ENCODE measurements around the gene VEZF1.

Gene VEZF1

DNA sequence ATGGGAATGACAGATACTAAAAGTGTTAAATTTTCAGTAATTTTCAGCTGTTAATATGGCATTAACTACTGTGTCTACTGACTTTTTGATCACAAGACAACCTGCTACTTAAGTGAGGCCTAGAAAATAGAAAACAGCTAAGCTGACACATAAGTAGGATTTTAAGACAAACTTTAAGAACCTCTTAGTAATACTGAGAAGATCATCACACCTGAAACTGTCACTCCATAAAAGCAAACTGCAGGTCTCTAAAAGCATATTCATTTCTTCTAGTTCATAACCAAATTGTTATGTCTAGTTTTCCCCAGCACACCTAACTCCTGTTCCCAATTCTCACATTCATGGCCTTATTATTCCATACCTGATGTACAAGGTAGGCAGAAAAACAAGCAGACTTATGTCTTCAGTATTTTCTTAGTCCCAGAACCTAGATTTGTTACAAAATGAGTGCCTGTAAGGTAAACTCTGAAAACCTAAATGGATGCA lies 11.0 kb upstream of the VEZF1 start:
- DNase-seq (ENCODE audit: low spot score) = no peak

- DNase-seq (ENCODE audit: low spot score) = no peak
These were observed 9.2 kb upstream of the VEZF1 start for GRCh38 chr17:57997085-57997809.

- peak; percentile 88 for DNase-seq (ENCODE audit: low spot score)
These were observed 7.3 kb upstream of the VEZF1 start for GRCh38 chr17:57995076-57995956.

- DNase-seq (ENCODE audit: low spot score) = no peak
These were observed 6.4 kb upstream of the VEZF1 start for GRCh38 chr17:57994436-57994835.

GRCh38 chr17:57993471-57994365 lies 5.7 kb upstream of the VEZF1 start:
- DNase-seq (ENCODE audit: low spot score) = no peak

DNA sequence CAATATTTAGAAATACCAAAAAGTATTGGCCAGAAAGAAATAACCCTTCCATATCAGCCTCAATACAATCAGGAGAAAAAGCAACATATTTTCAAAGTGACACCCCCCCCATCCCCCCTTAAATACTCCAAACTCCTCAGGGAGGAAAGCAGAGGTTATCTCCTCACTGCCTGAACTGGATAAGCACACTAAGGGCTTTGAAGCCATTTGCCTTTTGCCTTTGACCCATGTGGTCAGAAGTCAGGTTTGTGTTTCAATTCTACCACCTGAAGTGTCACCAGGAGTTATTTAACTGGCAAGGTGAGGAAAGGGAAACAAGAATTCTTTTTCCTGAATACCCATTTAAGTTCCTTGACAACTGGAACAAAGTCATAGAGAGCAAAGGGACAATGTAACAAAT lies 3.5 kb upstream of the VEZF1 start:
- no peak for DNase-seq (ENCODE audit: low spot score)

DNA sequence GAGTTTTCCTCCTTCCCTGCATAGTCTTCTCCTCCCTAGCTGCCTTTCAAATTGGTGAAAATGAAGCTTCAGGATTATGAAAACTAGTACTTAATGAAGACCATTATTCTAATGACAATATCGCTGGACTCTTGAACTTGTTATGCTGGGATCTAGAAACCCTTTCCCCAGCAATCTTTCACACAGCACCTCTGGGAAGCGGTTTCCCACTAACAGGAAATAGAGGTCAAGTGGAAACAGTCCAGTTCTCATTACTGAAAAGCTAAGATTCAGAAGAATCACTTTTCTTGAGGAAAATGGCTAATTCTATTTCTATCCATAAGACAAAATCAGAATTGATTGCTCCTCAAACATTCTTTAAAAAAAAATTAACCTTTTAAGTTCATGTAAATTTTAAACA lies 2.0 kb upstream of the VEZF1 start:
- no peak for DNase-seq (ENCODE audit: low spot score)

- peak; percentile 75 for DNase-seq (ENCODE audit: low spot score)
These were observed 522 bp upstream of the VEZF1 start for GRCh38 chr17:57988301-57989250.

GRCh38 chr17:57986841-57987580 lies 1.0 kb downstream of the VEZF1 start:
- DNase-seq (ENCODE audit: low spot score) = peak; percentile 40

- no peak for DNase-seq (ENCODE audit: low spot score)
These were observed 2.4 kb downstream of the VEZF1 start for GRCh38 chr17:57985675-57985974.

DNA sequence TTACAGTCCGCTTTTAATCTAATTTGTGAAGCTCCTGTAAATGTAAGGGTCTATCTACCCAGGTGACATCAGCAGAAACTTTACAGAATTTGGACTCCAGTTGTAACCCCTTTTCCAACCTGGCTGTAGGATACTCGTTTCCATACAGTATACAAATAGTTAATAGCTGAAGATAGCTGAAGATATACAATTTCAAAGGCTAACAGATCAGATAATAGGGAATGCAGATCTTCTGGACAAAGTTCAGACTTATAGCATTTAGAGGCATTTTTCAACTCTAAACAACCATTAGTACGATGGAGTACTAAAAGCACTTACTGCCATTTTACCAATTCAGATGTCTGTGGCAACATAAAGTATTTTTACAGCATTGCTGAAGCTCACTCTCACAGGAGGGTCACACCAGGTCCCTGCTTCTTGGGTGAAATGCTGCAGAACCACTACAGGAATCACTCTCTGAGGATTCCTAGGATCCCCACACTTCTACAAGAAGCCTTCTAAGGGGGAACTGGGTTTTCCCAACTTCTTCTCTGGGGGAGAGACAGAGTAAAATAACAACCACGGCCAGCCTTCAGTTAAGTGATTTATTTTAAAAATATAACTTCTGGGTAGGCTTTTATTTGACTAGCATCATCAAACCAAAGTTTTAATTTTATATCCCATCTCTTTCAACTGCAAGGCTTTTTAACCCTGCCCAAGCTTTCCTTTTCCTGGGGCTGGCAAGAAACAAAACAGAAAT lies 2.9 kb downstream of the VEZF1 start:
- DNase-seq (ENCODE audit: low spot score) = no peak

DNA sequence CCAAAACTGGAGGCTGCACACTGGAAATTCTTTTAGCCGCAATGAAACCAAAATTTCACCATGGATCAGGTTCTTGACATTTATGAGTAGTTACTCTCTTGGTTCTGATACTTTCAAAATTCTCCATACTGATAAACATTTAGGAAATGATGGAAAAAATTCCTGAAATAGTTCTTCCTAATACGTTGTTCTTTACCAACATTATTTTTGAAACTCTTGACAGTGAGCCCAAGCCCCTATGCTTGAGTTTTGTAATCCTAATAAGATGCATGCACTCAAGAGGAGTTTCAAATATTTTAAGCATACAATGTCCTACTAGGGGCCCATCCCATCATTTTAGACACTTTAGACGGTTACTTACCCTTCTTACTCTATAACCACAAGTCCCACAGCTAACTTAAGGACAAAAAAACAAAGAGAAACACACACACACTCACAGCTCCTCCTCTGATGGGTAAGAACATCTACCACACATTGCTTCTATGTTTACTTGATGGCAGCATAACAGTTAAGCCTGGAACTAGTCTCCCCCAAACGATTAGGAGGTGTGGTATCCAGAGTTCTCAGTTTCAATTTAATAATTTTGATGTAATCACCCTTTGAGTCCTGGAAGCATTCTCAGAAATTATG lies 3.7 kb downstream of the VEZF1 start:
- DNase-seq (ENCODE audit: low spot score) = no peak

DNA sequence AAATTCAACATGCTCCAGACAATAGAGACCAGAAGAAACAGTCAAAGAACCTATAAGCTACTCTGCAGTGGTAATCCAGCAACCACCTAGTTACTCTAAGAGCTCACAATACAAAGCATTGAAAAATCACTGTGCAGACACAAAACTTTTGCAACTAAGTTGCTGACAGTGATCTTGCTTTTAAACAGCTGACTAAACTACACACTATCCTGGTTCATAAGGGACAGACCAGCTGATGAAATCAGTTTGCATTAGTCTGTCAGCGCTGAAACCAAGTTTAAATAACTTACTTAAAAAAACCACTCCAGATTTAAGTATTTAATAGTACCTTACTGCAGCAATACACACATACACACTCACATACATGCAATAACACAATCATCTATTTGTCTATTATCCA lies 4.6 kb downstream of the VEZF1 start:
- no peak for DNase-seq (ENCODE audit: low spot score)

GRCh38 chr17:57982452-57983170 lies 5.4 kb downstream of the VEZF1 start:
- DNase-seq (ENCODE audit: low spot score) = no peak

DNA sequence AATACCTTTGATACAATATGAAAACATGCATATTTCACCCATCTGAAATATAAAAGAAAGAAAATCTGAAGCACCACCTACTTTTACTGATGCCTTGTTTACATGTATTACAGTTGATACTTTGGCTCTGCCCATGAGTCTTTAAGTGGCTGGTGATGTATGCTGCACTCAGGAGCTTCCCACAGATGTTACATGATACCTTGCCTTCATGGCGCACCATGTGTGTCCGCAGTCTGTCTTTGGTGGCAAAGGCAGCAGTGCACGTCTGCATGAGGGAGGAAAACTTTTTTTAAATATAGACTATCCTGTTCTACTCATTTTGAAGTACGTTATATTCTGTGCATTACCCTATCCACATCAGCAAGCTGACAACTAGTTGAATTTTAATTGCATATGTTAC lies 7.5 kb downstream of the VEZF1 start:
- DNase-seq (ENCODE audit: low spot score) = no peak

DNA sequence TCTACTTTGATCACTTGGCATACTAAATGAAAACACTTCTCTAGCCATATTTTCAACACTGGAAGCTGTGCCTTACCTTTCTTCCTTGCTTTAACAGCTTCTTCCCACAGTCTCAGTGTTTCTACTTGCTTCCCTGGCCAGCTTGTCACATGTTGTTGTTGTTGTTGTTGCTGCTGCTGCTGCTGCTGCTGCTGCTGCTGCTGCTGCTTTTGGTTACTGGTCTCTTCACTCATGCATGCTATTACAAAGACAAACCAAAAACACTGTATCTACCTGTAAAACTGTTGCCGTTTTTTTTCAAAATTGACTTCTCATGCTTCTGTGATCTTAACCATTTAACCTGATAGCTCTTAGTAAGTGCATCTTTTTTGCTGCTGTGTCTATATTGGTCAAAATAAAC lies 9.0 kb downstream of the VEZF1 start:
- DNase-seq (ENCODE audit: low spot score) = no peak

DNA sequence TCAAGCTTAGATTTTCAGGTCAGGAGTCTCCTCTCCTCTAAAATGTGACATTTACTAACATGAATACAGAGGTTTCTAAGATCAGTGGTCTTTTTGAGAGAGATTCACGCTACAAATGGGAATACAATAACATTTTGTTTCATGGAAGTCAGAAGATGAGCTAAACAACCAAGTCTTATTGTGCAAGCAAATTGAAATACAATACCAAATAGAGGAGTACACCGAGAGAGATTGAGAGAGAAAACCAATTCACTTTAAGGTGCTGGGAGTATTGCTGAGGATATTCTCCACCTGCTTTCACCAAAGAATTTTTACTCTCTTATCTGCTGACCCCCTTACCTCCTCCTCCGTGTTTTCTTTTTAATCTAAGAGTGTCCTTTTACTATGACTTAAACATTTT lies 11.5 kb downstream of the VEZF1 start:
- DNase-seq (ENCODE audit: low spot score) = no peak

DNA sequence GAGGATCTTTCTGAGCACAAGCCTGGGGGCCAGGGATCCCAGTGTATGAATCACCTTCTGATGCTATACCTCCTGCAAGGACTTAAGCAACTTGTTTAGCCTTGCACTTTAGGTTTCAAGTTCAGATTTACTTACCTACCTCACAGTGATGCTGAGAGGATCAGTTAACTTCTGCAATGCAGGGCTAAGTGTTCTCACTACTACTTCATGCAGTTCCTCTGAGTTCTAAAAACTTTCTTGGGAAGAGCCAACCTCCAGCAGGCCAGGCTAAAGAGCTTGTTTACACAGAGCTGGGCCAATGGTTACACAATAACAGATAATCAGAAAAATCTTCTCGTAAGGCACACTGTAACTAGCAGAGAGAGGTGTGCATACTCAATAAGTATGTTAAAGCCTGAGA lies 13.0 kb downstream of the VEZF1 start:
- peak; percentile 40 for DNase-seq (ENCODE audit: low spot score)
